ENCODE results near the gene DGLUCY.
"Not testable (repeated sequence)": the region's sequence is repeated elsewhere in the genome, so short reads cannot be mapped to it uniquely, and the experiment has no call there.

Gene DGLUCY

GRCh38 chr14:91264151-91265150, 150.6 kb downstream of the DGLUCY start:
- no peak for DNase-seq

GRCh38 chr14:91265404-91265803, 151.5 kb downstream of the DGLUCY start:
- DNase-seq: no peak

DNA sequence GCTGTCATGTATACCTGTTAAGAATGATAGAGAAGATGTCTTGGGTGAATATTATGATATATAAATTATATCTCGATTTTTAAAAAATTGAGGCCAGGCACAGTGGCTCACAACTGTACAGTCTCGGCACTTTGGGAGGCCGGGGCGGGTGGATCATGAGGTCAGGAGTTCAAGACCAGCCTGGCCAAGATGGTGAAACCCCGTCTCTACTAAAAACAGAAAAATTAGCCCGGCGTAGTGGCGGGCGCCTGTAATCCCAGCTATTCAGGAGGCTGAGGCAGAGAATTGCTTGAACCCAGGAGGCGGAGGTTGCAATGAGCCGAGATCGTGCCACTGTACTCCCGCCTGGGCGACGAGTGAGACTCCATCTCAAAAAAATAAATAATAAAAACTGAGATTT, 152.4 kb downstream of the DGLUCY start:
- DNase-seq: not testable (repeated sequence)

DNA sequence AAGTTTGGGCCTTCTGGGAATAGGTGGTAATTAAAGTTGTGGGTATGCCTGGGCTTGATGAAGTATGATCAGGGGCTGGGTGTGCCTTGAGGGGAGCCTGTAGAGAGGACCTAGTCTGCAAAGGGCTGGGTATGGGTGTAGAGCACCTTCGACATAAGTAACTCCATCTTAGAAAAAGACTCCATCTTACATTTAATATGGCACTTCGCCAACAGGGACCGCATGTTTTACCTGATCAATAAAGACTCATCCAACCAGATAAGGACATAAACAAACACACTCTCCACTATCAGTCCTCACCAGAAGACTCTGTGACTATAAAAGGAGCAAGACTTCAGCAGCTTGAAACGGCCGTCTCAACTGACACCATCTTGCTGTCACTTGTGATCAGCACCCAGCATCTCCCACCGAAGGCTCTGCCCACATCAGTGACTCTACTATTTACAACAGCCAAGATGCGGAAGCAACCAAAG, 154.1 kb downstream of the DGLUCY start:
- no peak for DNase-seq

DNA sequence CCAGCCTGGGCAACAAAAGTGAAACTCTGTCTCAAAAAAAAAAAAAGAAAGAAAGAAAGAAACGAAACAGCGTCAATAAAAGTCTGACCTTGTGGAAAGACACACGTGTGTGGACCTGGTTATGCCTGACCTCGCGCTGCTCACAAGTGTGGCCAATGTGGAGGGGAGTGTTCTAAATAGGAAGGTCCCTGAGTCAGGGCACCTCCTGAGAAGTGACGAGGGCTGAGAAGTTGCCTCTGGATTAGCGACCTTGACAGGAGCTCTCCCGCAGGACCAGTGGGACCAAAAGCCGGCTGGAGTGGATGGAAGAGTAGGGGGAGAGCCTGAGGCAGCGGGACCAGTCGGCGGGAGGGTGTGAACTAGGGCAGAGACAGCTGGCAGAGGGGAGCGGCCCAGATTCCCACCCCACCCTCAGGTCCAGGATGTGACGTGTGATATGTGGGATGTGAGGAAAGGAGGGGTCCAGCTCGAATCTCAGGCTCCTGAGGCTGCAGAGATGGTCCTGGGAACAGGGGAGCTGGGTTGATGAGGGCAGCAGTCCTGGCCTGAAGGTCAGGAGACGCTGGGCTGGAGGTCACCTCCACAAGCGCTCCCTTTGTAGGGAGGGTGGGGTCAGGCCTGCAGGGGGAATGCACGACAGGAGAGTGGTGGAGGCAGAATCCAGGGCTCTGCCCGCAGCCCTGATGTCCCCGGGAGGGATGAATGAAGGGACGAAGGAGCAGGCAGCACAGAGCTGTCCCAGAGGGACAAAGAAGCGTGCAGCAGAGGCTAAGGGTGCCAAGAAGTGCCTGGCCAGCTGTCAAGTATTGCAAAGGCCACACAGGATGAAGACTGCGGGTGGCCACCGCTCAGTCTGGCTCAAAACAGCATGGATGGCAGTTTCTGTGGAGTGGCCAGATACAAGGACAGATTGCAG, 155.5 kb downstream of the DGLUCY start:
- no peak for DNase-seq

DNA sequence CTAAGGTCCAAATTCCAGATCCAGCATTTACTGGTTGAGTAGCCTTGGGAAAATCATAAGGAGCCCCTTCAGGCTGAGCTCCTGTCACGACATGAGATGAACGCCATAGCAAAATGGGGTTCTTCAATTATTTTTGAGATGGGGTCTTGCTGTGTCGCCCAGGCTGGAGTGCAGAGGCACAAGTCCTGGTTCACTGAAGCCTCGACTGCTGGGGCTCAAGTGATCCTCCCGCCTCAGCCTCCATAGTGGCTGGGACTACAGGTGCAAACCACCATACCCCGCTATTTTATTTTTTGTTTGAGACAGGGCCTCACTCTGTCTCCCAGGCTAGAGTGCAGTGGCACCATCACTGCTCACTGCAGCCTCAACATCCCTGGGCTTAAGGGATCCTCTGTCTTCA, 156.3 kb downstream of the DGLUCY start:
- DNase-seq: no peak

GRCh38 chr14:91270619-91271018, 156.7 kb downstream of the DGLUCY start:
- no peak for DNase-seq

- no peak for DNase-seq
These were observed 157.8 kb downstream of the DGLUCY start for GRCh38 chr14:91271639-91272038.

DNA sequence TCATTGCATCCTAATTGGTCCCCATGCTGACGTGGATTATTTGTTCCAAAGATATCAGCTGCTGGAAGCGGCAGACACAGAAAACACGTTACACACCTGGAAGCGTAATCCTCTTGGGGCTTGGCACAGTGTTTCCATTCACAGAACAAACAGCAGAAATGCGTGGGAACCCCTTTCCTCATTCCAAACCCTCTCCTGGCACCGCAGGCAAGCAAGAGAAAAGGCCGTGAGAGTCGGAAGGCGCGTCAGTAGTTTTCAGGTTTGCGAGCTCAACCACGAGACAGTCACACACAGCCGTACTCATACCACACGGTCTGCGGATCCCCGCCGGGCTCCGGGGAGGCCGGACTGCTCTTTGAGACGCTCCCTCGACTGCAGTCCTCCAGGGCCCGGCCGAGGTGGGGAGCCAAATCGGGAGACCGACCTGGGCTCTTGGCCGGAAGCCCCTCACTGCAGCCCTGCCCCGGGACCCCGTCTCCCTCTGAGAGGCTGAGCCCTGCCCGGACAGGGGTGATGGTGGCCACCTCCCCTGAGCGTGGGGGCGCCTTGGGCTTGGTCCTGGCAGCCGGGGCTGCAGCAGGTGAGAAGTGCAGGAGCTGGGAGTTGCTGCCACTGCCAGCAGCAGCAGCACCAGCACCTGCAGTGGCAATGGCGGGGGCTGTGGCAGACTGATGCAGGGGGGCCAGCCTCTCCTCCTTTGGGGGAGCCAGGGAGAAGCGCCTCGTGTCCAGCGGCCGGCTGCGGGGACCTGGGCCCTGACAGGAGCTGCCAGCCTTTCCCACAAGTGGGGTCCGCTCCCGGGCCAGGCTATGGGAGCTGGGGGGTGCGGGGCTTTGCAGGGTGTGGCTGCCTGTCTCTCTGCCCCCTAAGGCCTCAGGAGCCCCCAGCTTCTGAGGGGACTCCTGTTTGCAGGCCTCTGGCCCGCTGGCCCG, 158.7 kb downstream of the DGLUCY start:
- DNase-seq: no peak

GRCh38 chr14:91273273-91273884, 159.5 kb downstream of the DGLUCY start:
- no peak for DNase-seq

- DNase-seq: no peak
These were observed 160.0 kb downstream of the DGLUCY start for GRCh38 chr14:91273885-91274273.

GRCh38 chr14:91274796-91275195, 160.9 kb downstream of the DGLUCY start:
- no peak for DNase-seq
